WTC11 (cell line): ENCODE results near the gene ACSF2. TPM values are rescaled to one million over a fixed set of nuclear protein-coding genes. Genes with fewer than 3 reads are reported as not detected.

Experiments used
- CREB1 ChIP-seq: sonication (generic); formaldehyde crosslinking; IDR thresholded peaks from 2 replicates; pipeline ENCODE4 v1.8.0; 2023; ENCODE audit warnings: mild to moderate bottlenecking, missing genetic modification reagents
- ELF4 ChIP-seq: sonication (generic); formaldehyde crosslinking; IDR thresholded peaks from 2 replicates; pipeline ENCODE4 v1.8.1; 2022; ENCODE audit warnings: low read depth, mild to moderate bottlenecking, moderate library complexity, missing genetic modification reagents
- ERG ChIP-seq: fragments of 250-450 bp; sonication (Bioruptor Pico); IDR thresholded peaks from 2 replicates; pipeline ENCODE4 v1.8.0; 2021; ENCODE audit warnings: mild to moderate bottlenecking
- ETV6 ChIP-seq: sonication (generic); formaldehyde crosslinking; IDR thresholded peaks from 2 replicates; pipeline ENCODE4 v1.8.1; 2022; ENCODE audit warnings: mild to moderate bottlenecking, missing genetic modification reagents
- FOXJ3 ChIP-seq: sonication (generic); formaldehyde crosslinking; IDR thresholded peaks from 2 replicates; pipeline ENCODE4 v1.9.0; 2021; ENCODE audit warnings: missing genetic modification reagents, mild to moderate bottlenecking, borderline replicate concordance
- FOXP4 ChIP-seq: sonication (generic); formaldehyde crosslinking; IDR thresholded peaks from 2 replicates; pipeline ENCODE4 v1.8.0; 2022; ENCODE audit warnings: mild to moderate bottlenecking, missing genetic modification reagents
- GABPB1 ChIP-seq: sonication (generic); formaldehyde crosslinking; IDR thresholded peaks from 2 replicates; pipeline ENCODE4 v1.8.1; 2023; ENCODE audit warnings: mild to moderate bottlenecking, missing genetic modification reagents
- MYBL2 ChIP-seq: sonication (generic); formaldehyde crosslinking; IDR thresholded peaks from 2 replicates; pipeline ENCODE4 v1.8.1; 2023; ENCODE audit warnings: mild to moderate bottlenecking, moderate library complexity, missing genetic modification reagents
- NFE2L1 ChIP-seq: sonication (generic); formaldehyde crosslinking; IDR thresholded peaks from 2 replicates; pipeline ENCODE4 v1.8.1; 2023; ENCODE audit warnings: missing genetic modification reagents
- NR2C2 ChIP-seq: sonication (generic); formaldehyde crosslinking; IDR thresholded peaks from 2 replicates; pipeline ENCODE4 v1.8.0; 2022; ENCODE audit warnings: mild to moderate bottlenecking, missing genetic modification reagents
- PRDM15 ChIP-seq: sonication (generic); formaldehyde crosslinking; IDR thresholded peaks from 2 replicates; pipeline ENCODE4 v1.8.0; 2022; ENCODE audit warnings: missing genetic modification reagents
- PRRX2 ChIP-seq: fragments of 250-450 bp; sonication (Bioruptor Pico); IDR thresholded peaks from 2 replicates; pipeline ENCODE4 v1.8.0; 2021; ENCODE audit warnings: mild to moderate bottlenecking
- TEAD1 ChIP-seq: sonication (generic); formaldehyde crosslinking; IDR thresholded peaks from 2 replicates; pipeline ENCODE4 v1.8.0; 2022; ENCODE audit warnings: mild to moderate bottlenecking, missing genetic modification reagents
- TP53 ChIP-seq: sonication (generic); formaldehyde crosslinking; IDR thresholded peaks from 2 replicates; pipeline ENCODE4 v1.8.1; 2023; ENCODE audit warnings: mild to moderate bottlenecking, missing genetic modification reagents
- ZBTB21 ChIP-seq: sonication (generic); formaldehyde crosslinking; IDR thresholded peaks from 2 replicates; pipeline ENCODE4 v1.8.1; 2023; ENCODE audit warnings: mild to moderate bottlenecking, missing genetic modification reagents, borderline replicate concordance
- ZBTB43 ChIP-seq: sonication (generic); formaldehyde crosslinking; IDR thresholded peaks from 2 replicates; pipeline ENCODE4 v1.8.1; 2023; ENCODE audit warnings: mild to moderate bottlenecking, missing genetic modification reagents
- ZNF263 ChIP-seq: sonication (generic); formaldehyde crosslinking; IDR thresholded peaks from 2 replicates; pipeline ENCODE4 v1.8.1; 2022; ENCODE audit warnings: low read depth, mild to moderate bottlenecking, moderate library complexity, missing genetic modification reagents
- ZNF396 ChIP-seq: fragments of 250-450 bp; sonication (Bioruptor Pico); IDR thresholded peaks from 2 replicates; pipeline ENCODE4 v1.8.0; 2021; ENCODE audit warnings: mild to moderate bottlenecking, moderate library complexity, borderline replicate concordance
- ZNF671 ChIP-seq: fragments of 250-450 bp; sonication (Bioruptor Pico); IDR thresholded peaks from 2 replicates; pipeline ENCODE4 v1.8.0; 2021; ENCODE audit warnings: mild to moderate bottlenecking
- ZSCAN18 ChIP-seq: fragments of 250-450 bp; sonication (Bioruptor Pico); IDR thresholded peaks from 2 replicates; pipeline ENCODE4 v2.1.2; 2022; ENCODE audit warnings: mild to moderate bottlenecking, moderate library complexity
- total RNA-seq: library from RNA; stranded (reverse); gene quantifications from 3 replicates; pipeline ENCODE4 v1.2.3, GENCODE V29; 2021
- TF ChIP-seq, protein P1 (sequence below): sonication (generic); formaldehyde crosslinking; IDR thresholded peaks from 2 replicates; pipeline ENCODE4 v1.8.0; 2023; ENCODE audit warnings: missing genetic modification reagents, mild to moderate bottlenecking, borderline replicate concordance
- TF ChIP-seq, protein P2 (sequence below): fragments of 250-450 bp; sonication (Bioruptor Pico); conservative IDR thresholded peaks from 2 replicates; pipeline ENCODE4 v1.9.0; 2021; ENCODE audit warnings: mild to moderate bottlenecking

ACSF2 gene
- total RNA-seq, 1 experiment from 2014 or later: 19.9 TPM

DNA sequence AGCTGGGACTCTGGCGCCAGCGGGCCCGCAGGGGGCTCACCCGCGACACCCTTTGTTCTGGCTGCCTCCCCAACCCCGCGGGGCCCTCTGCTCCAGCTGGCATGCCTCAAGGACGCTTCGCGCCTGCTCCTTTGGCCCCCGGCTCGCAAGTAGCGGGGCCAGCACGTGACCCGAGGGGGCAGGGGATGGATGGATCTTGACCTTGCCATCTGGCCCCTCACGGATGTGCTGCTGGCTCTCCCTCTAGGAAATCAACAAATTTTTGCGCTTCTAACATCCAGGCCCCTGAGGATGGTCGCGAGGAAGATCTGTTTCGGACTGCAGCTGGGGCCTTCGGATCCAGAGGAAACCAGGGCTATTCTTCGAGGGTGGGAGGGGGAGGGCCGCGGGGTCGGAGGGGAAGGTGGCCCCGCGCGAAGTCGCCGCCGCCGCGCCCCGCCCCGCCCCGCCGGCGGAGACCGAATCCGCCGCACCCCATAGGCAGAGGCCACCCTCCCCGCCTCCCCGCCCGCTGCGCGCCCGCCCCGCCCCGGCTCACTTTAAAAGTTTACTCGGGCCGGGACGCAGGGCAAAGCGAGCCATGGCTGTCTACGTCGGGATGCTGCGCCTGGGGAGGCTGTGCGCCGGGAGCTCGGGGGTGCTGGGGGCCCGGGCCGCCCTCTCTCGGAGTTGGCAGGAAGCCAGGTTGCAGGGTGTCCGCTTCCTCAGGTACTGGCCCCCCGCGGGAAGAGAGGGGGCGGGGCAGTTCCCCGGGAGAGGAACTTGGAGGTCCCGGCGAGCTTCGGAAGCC lies at the start of gene ACSF2 (continued):
- TF ChIP-seq FOXP4 (CRISPR knock-in tag) (peak; percentile 42), PRDM15 (CRISPR knock-in tag) (no peak; the same call in 1 of the 2 replicates), ELF4 (CRISPR knock-in tag) (no peak), ETV6 (CRISPR knock-in tag) (no peak), ZNF263 (CRISPR knock-in tag) (no peak), GABPB1 (CRISPR knock-in tag) (no peak), TP53 (CRISPR knock-in tag) (no peak), FOXJ3 (CRISPR knock-in tag) (no peak), ZBTB21 (CRISPR knock-in tag) (no peak), NR2C2 (CRISPR knock-in tag) (no peak), ZNF396 (CRISPR knock-in tag) (no peak), ERG (no peak), ZNF671 (CRISPR knock-in tag) (no peak), ZSCAN18 (CRISPR knock-in tag) (no peak), MYBL2 (CRISPR knock-in tag) (no peak), CREB1 (CRISPR knock-in tag) (peak; percentile 61; the same call in 1 of the 2 replicates), ZBTB43 (no peak), PRRX2 (no peak), TEAD1 (CRISPR knock-in tag) (0 out of 2 replicates have a peak, but pooled peaks have one; percentile 54), NFE2L1 (CRISPR knock-in tag) (peak; percentile 43; the same call in 1 of the 2 replicates)
- TF ChIP-seq, protein P1, sequence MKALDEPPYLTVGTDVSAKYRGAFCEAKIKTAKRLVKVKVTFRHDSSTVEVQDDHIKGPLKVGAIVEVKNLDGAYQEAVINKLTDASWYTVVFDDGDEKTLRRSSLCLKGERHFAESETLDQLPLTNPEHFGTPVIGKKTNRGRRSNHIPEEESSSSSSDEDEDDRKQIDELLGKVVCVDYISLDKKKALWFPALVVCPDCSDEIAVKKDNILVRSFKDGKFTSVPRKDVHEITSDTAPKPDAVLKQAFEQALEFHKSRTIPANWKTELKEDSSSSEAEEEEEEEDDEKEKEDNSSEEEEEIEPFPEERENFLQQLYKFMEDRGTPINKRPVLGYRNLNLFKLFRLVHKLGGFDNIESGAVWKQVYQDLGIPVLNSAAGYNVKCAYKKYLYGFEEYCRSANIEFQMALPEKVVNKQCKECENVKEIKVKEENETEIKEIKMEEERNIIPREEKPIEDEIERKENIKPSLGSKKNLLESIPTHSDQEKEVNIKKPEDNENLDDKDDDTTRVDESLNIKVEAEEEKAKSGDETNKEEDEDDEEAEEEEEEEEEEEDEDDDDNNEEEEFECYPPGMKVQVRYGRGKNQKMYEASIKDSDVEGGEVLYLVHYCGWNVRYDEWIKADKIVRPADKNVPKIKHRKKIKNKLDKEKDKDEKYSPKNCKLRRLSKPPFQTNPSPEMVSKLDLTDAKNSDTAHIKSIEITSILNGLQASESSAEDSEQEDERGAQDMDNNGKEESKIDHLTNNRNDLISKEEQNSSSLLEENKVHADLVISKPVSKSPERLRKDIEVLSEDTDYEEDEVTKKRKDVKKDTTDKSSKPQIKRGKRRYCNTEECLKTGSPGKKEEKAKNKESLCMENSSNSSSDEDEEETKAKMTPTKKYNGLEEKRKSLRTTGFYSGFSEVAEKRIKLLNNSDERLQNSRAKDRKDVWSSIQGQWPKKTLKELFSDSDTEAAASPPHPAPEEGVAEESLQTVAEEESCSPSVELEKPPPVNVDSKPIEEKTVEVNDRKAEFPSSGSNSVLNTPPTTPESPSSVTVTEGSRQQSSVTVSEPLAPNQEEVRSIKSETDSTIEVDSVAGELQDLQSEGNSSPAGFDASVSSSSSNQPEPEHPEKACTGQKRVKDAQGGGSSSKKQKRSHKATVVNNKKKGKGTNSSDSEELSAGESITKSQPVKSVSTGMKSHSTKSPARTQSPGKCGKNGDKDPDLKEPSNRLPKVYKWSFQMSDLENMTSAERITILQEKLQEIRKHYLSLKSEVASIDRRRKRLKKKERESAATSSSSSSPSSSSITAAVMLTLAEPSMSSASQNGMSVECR (CRISPR knock-in tag): peak; percentile 34; the same call in 1 of the 2 replicates
- TF ChIP-seq, protein P2, sequence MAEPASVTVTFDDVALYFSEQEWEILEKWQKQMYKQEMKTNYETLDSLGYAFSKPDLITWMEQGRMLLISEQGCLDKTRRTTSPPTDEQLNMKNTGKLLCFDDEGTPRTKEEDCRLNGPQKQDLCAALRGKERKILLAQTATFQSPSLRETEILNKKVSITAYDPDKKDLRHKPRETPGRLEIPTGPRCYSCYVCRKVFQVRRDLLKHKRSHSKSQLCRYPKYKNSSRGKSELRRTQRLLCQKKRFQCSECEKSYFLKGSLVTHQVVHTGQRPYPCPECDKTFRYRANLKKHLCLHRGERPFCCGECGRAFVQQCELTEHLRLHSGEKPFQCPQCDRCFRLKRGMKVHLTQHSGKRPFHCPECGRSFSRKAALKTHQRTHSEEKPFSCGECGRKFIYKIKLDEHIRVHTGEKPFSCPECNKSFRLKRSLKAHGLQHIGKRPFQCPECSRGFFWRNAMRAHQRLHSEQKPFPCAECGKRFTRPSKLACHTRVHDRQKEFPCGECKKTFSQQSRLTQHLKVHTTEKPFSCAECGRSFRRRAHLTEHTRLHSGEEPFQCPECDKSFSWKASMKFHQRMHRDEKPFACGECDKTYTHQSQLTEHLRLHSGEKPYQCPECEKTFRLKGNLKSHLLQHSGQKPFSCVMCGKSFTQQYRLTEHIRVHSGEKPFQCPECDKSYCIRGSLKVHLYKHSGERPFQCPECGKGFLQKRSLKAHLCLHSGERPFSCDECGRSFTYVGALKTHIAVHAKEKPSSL (CRISPR knock-in tag): no peak
